Heart left ventricle (tissue), 16 donors: Measurements from ENCODE around the gene HOXB6. TPM values are rescaled to one million over a fixed set of nuclear protein-coding genes. Genes with fewer than 3 reads are reported as not detected.
A peak's percentile ranks its signal among the peaks of the same experiment; 100 is the strongest.

Source experiments
- ATAC-seq, 4 donors: fragments of 200-7000 bp; cut with Tn5 transposase; one replicate each; pipeline ENCODE4 v1.9.1; 2020 to 2022; ENCODE audit warnings: moderate library complexity in 4 of 4, mild to moderate bottlenecking in 3 of 4, moderate number of reproducible peaks in 1 of 4
- DNase-seq, 5 donors: peaks; one replicate each; pipeline ENCODE4 v3.0.0-alpha.2; 2020
- H3K27ac ChIP-seq, 12 donors: fragments of 200-600 bp; sonication (generic) in 4 of 12; one replicate each; pipeline versions ENCODE4 v1.5.0 to v1.8.0; 2016 to 2022; ENCODE audit warnings: mild to moderate bottlenecking in 2 of 12
- H3K27me3 ChIP-seq, 9 donors: fragments of 200-600 bp; sonication (generic) in 2 of 9; one replicate each; pipeline versions ENCODE4 v1.5.1 to v1.8.0; 2016 to 2022; ENCODE audit warnings: mild to moderate bottlenecking in 3 of 9
- H3K36me3 ChIP-seq, 9 donors: fragments of 200-600 bp; sonication (generic) in 2 of 9; one replicate each; pipeline versions ENCODE4 v1.5.0 to v1.8.0; 2018 to 2022; ENCODE audit warnings: mild to moderate bottlenecking in 2 of 9
- H3K4me1 ChIP-seq, 12 donors: fragments of 200-600 bp; sonication (generic) in 4 of 12; one replicate each; pipeline versions ENCODE4 v1.5.0 to v1.8.0; 2016 to 2022; ENCODE audit warnings: mild to moderate bottlenecking in 3 of 12
- H3K4me3 ChIP-seq, 12 donors: fragments of 200-600 bp; sonication (generic) in 4 of 12; one replicate each; pipeline versions ENCODE4 v1.5.0 to v1.8.0; 2017 to 2022; ENCODE audit warnings: mild to moderate bottlenecking in 9 of 12, moderate library complexity in 4 of 12
- H3K9me3 ChIP-seq, 12 donors: fragments of 200-600 bp; sonication (generic) in 4 of 12; one replicate each; pipeline versions ENCODE4 v1.5.0 to v1.8.0; 2016 to 2022; ENCODE audit warnings: mild to moderate bottlenecking in 1 of 12
- CTCF ChIP-seq, 12 donors: fragments of 200-600 bp; sonication (generic) in 4 of 12; IDR thresholded peaks; one replicate each; pipeline versions ENCODE4 v1.5.0 to v1.8.0; 2018 to 2022; ENCODE audit warnings: antibody characterized with exemption in 12 of 12, mild to moderate bottlenecking in 5 of 12
- POLR2A ChIP-seq, 2 donors: fragments of 450-650 bp; IDR thresholded peaks; one replicate each; pipeline ENCODE4 v1.6.1; 2017; ENCODE audit warnings: antibody characterized with exemption in 2 of 2, mild to moderate bottlenecking in 2 of 2, moderate library complexity in 2 of 2
- WGBS, 4 donors: extraction: QIAGEN DNeasy Blood & Tissue Kit in 2 of 4; methylation state at CpG; one replicate each; pipeline versions ENCODE4 v1.1.5 to v1.1.7; 2013 to 2018; 5-methylcytosine and 5-hydroxymethylcytosine counted together
- intact Hi-C, 10 donors: fragments of 100-400 bp; cut with DNase I; formaldehyde crosslinking; loops; one replicate each; pipeline versions ENCODE4 v1.11.1 to v1.14.2; 2022
- polyA plus RNA-seq, 2 donors: library from polyadenylated mRNA; stranded (reverse); fragments of 200-250 nt; gene quantifications; one replicate each; pipeline ENCODE4 v1.2.3, GENCODE V29; 2013
- total RNA-seq, 9 donors: library from RNA; depleted of rRNA in 2 of 9; stranded (reverse); fragments of >200 nt in 2 of 9; fragmentation: NEBNext Ultra II Directional in 3 of 9; extraction: Animal tissue kit (Norgen Biotek cat#: 25700) in 3 of 9; gene quantifications; one replicate each; pipeline versions ENCODE4 v1.1.0 to v1.2.4, GENCODE V29; 2016 to 2023
- donor health status: ischemic (EF 13 %, LVEDD 7.1; RV severe dilation, severe dysfunction).
- donor health status: healthy with polysubstance abuse.
- donor health status: DM: no; HTN: yes; CAD: no.
- donor health status: DM: no; HTN: no; CAD: no.
- donor health status: ischemic (EF 25% LVEDD 6.9; RV normal size, moderate dysfunction).
- donor health status: ischemic (EF 25% LVEDD 5.7; RV mildly dilated, moderate dysfunction).
- donor health status: healthy.
- donor health status: DM: yes; HTN: yes; CAD: no.
- donor health status: ischemic (EF 35%, LVEDD 5.7; RV mildly dilated, moderate dysfunction).
- donor health status: nonischemic (EF 11% LVEDD 7.7; RV severe dilation, severe dysfunction).
- donor health status: DM: yes; HTN: yes; CAD: no.
- donor health status: PGD.
- donor health status: ischemic (EF 29% LVEDD 5.4; RV normal size, mild dysfunction).
- donor health status: nonischemic (EF 23%, LVEDD 6.1; RV moderate dilation, normal function).

Gene HOXB6
- total and polyA plus RNA-seq, 11 donors = 0.30 to 2.0 (median 0.54) TPM; not detected in 1

GRCh38 chr17:48597778-48598631 lies 6.8 kb downstream of the HOXB6 start:
- no peak for TF ChIP-seq CTCF (IDR thresholded peaks at IDR 0.05)
- peak in 1 of 2 donors; percentile 29 for TF ChIP-seq POLR2A (IDR thresholded peaks at IDR 0.05)
- DNase-seq (peak in 3 of 5 donors; percentile 49 to 80 (median 52)), ATAC-seq (peak in 3 of 4 donors; percentile 16 to 58 (median 45))
- Histone ChIP-seq H3K36me3 (no peaks in the 10 kb centered on the region), H3K27me3 (peaks cover 75 to 100% (median 98%) of the 10 kb centered on the region in 9 donors), H3K4me1 (peaks cover 0 to 44% (median 18%) of the 10 kb centered on the region in 12 donors), H3K4me3 (peak overlapping the region; percentile 14 to 62 (median 48)), H3K9me3 (no peaks in the 10 kb centered on the region), H3K27ac (peak overlapping the region in 7 of 12 donors; percentile 3 to 97 (median 38))
- intact Hi-C loops = loop anchor here in 1 of 10 donors (5.0 kb wide), 1 partner anchor 261 kb away; no protein-coding TSS in a partner anchor
- 1% methylated on average over 58 to 68 of the region's 68 CpGs for WGBS, 4 donors

GRCh38 chr17:48597528-48597777 lies 7.3 kb downstream of the HOXB6 start:
- WGBS, 4 donors = 0 to 3% (median 2%) methylated on average over 1 to 16 of the region's 16 CpGs
- H3K27ac ChIP-seq = peak overlapping the region in 6 of 12 donors; percentile 3 to 97 (median 42)
- ATAC-seq = no peak

GRCh38 chr17:48596735-48597527 lies 7.9 kb downstream of the HOXB6 start:
- WGBS, 4 donors = 6 to 10% (median 7%) methylated on average over 24 to 26 of the region's 26 CpGs
- H3K36me3 ChIP-seq = no peaks in the 10 kb centered on the region
- peak overlapping the region in 5 of 12 donors; percentile 8 to 97 (median 47) for H3K27ac ChIP-seq
- TF ChIP-seq CTCF (IDR thresholded peaks at IDR 0.05) (no peak), POLR2A (IDR thresholded peaks at IDR 0.05) (no peak)
- intact Hi-C loops = loop anchor here in 1 of 10 donors (5.0 kb wide), 1 partner anchor 260 kb away; no protein-coding TSS in a partner anchor
- H3K9me3 ChIP-seq = no peaks in the 10 kb centered on the region
- no peak for DNase-seq
- peaks cover 0 to 48% (median 20%) of the 10 kb centered on the region in 12 donors for H3K4me1 ChIP-seq
- ATAC-seq = no peak
- peaks cover 74 to 100% (median 98%) of the 10 kb centered on the region in 9 donors for H3K27me3 ChIP-seq
- H3K4me3 ChIP-seq = peak overlapping the region; percentile 14 to 62 (median 48)

More at GRCh38 chr17:48597528-48597777, 7.3 kb downstream of the HOXB6 start:
- Histone ChIP-seq H3K4me3 (peak overlapping the region; percentile 14 to 62 (median 48)), H3K27me3 (peaks cover 74 to 100% (median 98%) of the 10 kb centered on the region in 9 donors), H3K4me1 (peaks cover 0 to 48% (median 20%) of the 10 kb centered on the region in 12 donors), H3K9me3 (no peaks in the 10 kb centered on the region), H3K36me3 (no peaks in the 10 kb centered on the region)
- no peak for TF ChIP-seq CTCF (IDR thresholded peaks at IDR 0.05)
- intact Hi-C loops = loop anchor here in 1 of 10 donors (5.0 kb wide), 1 partner anchor 260 kb away; no protein-coding TSS in a partner anchor
- DNase-seq = no peak
